ENCODE data around the gene RCAN3.

Gene RCAN3

DNA sequence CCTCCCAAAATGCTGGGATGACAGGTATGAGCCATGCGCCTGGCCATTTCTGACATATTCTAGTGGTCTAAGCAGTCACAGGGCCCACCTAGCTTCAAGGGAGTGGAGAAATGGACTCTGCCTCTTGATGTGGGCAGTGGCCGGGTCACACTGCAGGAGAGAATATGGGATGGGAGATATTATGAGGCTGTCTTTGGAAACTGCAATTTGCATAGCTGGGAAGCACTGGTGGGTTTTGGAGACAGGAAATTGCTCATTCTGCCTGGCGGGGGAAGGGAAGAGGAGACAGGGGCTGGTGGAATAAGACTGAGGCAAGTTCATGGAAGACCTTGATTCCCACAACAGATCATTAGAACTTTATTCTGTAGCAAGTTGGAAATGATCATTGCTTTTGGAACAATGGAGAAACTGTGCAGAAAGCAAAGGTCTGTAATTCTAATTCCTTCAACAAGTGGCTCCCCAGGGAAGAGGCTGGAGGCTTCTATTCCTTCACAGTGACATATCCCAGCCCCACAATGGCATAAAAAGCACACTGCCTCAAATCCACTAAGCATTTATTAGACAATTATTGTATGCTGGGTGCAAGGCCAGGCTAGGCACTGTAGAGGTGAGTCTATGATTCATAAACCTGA, 63.7 kb downstream of the RCAN3 start:
- no peak for DNase-seq (ENCODE audit: low read depth)
- no peak overlapping the region for H3K4me3 ChIP-seq (ENCODE audit: low read depth, low read length)

GRCh38 chr1:24567792-24568388, 65.3 kb downstream of the RCAN3 start:
- H3K4me3 ChIP-seq (ENCODE audit: low read depth, low read length): no peak overlapping the region
- no peak for DNase-seq (ENCODE audit: low read depth)

DNA sequence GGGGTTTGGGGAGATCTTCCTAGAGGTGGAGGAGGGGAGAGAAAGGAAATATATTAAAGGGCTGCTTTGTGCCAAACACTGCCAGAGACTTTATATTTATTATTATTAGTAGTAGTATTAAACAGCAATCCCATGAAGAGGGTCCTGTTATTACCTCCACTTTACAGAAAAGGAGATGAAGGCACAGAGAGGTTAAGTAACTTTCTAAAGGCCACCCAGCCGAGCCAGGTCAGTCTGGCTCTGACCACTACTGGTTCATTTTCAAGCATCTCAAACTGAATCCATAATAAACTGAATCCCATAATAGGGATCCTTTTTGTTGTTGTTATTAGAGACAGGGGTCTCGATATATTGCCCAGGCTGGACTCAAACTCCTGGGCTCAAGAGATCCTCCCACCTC, 65.8 kb downstream of the RCAN3 start:
- H3K4me3 ChIP-seq (ENCODE audit: low read depth, low read length): no peak overlapping the region
- DNase-seq (ENCODE audit: low read depth): no peak

GRCh38 chr1:24570265-24571125, 67.9 kb downstream of the RCAN3 start:
- no peak overlapping the region for H3K4me3 ChIP-seq (ENCODE audit: low read depth, low read length)
- DNase-seq (ENCODE audit: low read depth): no peak

DNA sequence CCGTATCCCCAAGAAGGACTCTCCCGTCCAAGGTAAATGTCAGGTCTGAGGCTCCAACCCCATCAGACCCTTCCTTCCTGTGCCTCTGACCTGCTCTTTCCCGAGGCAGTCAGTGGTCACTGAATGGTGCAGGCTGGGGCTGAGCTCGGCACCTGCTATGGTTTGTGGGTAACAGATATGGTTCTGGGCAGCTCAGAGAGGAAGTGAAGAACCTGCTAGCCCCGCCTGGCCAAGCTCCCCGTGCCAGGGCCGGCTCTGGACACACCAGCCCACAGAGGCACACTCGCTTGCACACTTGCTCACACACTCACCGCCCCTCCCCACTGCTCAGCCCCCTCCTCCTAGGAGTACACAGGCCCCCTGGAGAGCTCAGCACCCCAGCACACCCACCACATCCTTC, 69.7 kb downstream of the RCAN3 start:
- no peak overlapping the region for H3K4me3 ChIP-seq (ENCODE audit: low read depth, low read length)
- DNase-seq (ENCODE audit: low read depth): no peak

GRCh38 chr1:24575905-24576587, 73.4 kb downstream of the RCAN3 start:
- no peak for DNase-seq (ENCODE audit: low read depth)
- H3K4me3 ChIP-seq (ENCODE audit: low read depth, low read length): no peak overlapping the region

GRCh38 chr1:24578846-24579245, 76.2 kb downstream of the RCAN3 start:
- H3K4me3 ChIP-seq (ENCODE audit: low read depth, low read length): no peak overlapping the region
- DNase-seq (ENCODE audit: low read depth): no peak

DNA sequence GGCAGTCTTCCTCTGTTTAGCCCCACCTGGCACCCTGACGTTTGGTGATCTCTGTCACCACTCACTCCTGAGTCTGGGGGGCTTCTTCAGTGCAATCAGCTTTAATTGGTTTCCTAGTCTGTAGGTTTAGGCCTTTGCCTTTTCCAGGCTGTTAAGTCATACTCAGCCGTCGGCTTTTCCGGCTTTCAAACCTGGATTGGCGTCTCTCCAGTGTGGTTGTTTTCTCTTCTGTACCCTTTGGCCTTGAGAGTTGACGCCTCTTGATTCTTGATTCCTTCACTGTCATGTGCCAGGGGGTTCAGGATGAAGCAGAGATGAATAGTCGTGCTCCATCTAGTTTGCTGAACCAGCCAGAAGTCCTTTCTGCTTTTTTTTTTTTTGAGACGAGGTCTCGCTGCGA, 78.1 kb downstream of the RCAN3 start:
- no peak for DNase-seq (ENCODE audit: low read depth)

DNA sequence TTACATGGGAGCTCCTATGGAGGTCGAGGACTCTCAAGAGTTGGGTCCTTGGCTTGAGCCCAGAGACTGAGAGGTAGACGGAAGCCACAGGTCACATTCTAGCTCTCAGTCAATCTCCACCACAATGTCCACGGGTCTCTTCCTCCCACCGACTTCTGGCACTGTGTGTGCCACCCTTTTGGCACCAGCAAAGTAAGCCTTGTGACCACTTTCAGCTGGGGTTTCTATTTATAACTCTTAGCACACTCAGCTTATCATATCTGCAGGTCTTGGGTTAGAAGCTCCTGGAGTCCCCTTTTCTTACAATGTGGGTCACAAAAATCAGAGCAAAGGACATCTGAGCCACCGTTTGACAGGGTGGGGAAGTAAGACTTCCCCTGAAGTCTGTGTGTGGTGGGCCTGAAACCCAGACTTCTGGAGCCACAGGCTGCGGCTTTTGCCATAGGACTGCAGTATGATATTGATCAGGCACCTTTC, 81.6 kb downstream of the RCAN3 start:
- DNase-seq (ENCODE audit: low read depth): no peak
- H3K4me3 ChIP-seq (ENCODE audit: low read depth, low read length): no peak overlapping the region

More for the DNA sequence above, 78.1 kb downstream of the RCAN3 start:
- H3K4me3 ChIP-seq (ENCODE audit: low read depth, low read length): no peak overlapping the region

- DNase-seq (ENCODE audit: low read depth): no peak
- H3K4me3 ChIP-seq (ENCODE audit: low read depth, low read length): no peak overlapping the region
These were observed 83.5 kb downstream of the RCAN3 start for GRCh38 chr1:24586119-24586518.

GRCh38 chr1:24586970-24587820, 84.6 kb downstream of the RCAN3 start:
- no peak overlapping the region for H3K4me3 ChIP-seq (ENCODE audit: low read depth, low read length)

GRCh38 chr1:24588573-24588972, 85.9 kb downstream of the RCAN3 start:
- no peak overlapping the region for H3K4me3 ChIP-seq (ENCODE audit: low read depth, low read length)
- DNase-seq (ENCODE audit: low read depth): no peak

More at GRCh38 chr1:24586970-24587820, 84.6 kb downstream of the RCAN3 start:
- no peak for DNase-seq (ENCODE audit: low read depth)

DNA sequence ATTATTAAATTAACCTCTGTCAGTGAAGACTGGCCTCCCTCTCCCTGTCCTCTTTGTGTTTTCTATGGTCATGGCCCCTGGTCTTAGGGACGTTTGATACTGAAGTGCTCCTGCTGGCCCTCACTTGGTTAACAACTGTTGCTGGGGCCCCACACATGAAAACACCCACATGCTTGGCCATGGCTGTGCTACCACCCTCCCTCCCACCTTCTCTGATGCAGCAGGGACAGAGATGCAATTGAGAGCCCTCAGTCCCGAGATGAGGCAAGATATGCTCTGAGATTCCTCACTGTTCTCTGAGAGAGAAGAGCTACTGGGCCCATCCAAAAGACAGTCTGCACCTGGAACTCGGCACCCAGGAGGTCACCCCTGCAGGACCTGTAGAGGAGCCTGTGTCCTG, 86.6 kb downstream of the RCAN3 start:
- no peak for DNase-seq (ENCODE audit: low read depth)
- no peak overlapping the region for H3K4me3 ChIP-seq (ENCODE audit: low read depth, low read length)
